ENCODE measurements around the gene IFNLR1. TPM values are rescaled to one million over a fixed set of nuclear protein-coding genes. Genes with fewer than 3 reads are reported as not detected.

Gene IFNLR1
- total and polyA plus RNA-seq, 9 of the 15 experiments (the other 6 are each of a cell fraction or from before 2014, with no cell fraction given): not detected

GRCh38 chr1:24113641-24114033 lies 73.5 kb downstream of the IFNLR1 start:
- Histone ChIP-seq H4K20me1 (replicated peaks; ENCODE audit: control insufficient read depth, insufficient read depth, low read length) (peaks cover 16% of the 10 kb centered on the region), H3K4me3 (no peak overlapping the region), H3K4me1 (replicated peaks in 1 of 2; ENCODE audit: control insufficient read depth in 2 of 2, insufficient read depth in 2 of 2, low read length in 2 of 2) (peaks cover 0 to 10% of the 10 kb centered on the region in 2 experiments; a peak in 3 of 5 replicates), H2AFZ (ENCODE audit: low read depth, low read length) (no peak overlapping the region), H3K79me2 (ENCODE audit: control insufficient read depth, insufficient read depth, low read length) (no peaks in the 10 kb centered on the region), H3K4me2 (ENCODE audit: insufficient read depth, low read length) (no peak overlapping the region), H3K27ac (ENCODE audit: extremely low read depth, low read depth, low read length) (no peak overlapping the region), H3K9ac (ENCODE audit: insufficient read depth in 1 of 2, low read depth in 2 of 2, low read length in 2 of 2) (no peak overlapping the region), H3K9me3 (replicated peaks; ENCODE audit: control insufficient read depth, insufficient read depth, low read depth, low read length) (no peaks in the 10 kb centered on the region), H3K9me1 (ENCODE audit: control insufficient read depth, insufficient read depth, low read length) (no peaks in the 10 kb centered on the region), H3K27me3 (ENCODE audit: control insufficient read depth in 2 of 2, insufficient read depth in 2 of 2, low read length in 2 of 2) (peaks cover 58 to 91% of the 10 kb centered on the region in 2 experiments), H3K36me3 (ENCODE audit: control insufficient read depth, insufficient read depth, low read length) (no peaks in the 10 kb centered on the region)
- DNase-seq (ENCODE audit: extremely low read depth in 1 of 4, low spot score in 3 of 4) (no peak), ATAC-seq (no peak), FAIRE-seq (no peak)
- CTCF ChIA-PET (ENCODE audit: low intra/inter-chr PET ratio): interaction anchor here (0.6 kb wide), 1 partner anchor 342 kb away, joined by 8 read pairs; no protein-coding TSS in a partner anchor
- in situ Hi-C loops (cut with MboI): no loop called here
- no TSS peak for BruUV-seq (replicated peaks)
- WGBS (ENCODE audit: insufficient coverage, low coverage, missing lambda C conversion rate): 0% methylated on average over 6 of the region's 6 CpGs
- POLR2A ChIA-PET: interaction anchor here (1.2 kb wide), 1 partner anchor 312 kb away, joined by 3 read pairs; no protein-coding TSS in a partner anchor
- TF ChIP-seq ZNF395 (CRISPR knock-in tag; IDR thresholded peaks at IDR 0.05) (no peak), SREBF1 (IDR thresholded peaks at IDR 0.05; ENCODE audit: borderline replicate concordance, low read depth, low read length) (no peak), ZKSCAN1 (IDR thresholded peaks at IDR 0.05; ENCODE audit: low read depth, low read length) (no peak), ZNF24 (IDR thresholded peaks at IDR 0.05) (no peak)
- intact Hi-C loops (cut with micrococcal nuclease): loop anchor here (5.0 kb wide), 1 partner anchor 166 kb away; no protein-coding TSS in a partner anchor

All from K562 (cell line).